Liver (tissue), 9 donors: ENCODE data around the gene RELB. TPM values are rescaled to one million over a fixed set of nuclear protein-coding genes. Genes with fewer than 3 reads are reported as not detected.

Source experiments
- DNase-seq: peaks from one replicate; pipeline ENCODE4 v3.0.0-alpha.2; 2017; ENCODE audit warnings: low spot score
- H3K27ac ChIP-seq, 2 donors: one replicate each; pipeline ENCODE4 v1.7.0; 2013; ENCODE audit warnings: inconsistent platforms in 2 of 2, low read length in 2 of 2, control low read depth in 1 of 2, low read depth in 1 of 2, mild to moderate bottlenecking in 1 of 2
- H3K27me3 ChIP-seq, 4 donors: one replicate each; pipeline versions ENCODE4 v1.6.1 to v1.7.0; 2013; ENCODE audit warnings: low read length in 3 of 4, inconsistent platforms in 1 of 4, mild to moderate bottlenecking in 1 of 4, moderate library complexity in 1 of 4; ENCODE audit not compliant: control insufficient read depth in 4 of 4, insufficient read depth in 4 of 4
- H3K36me3 ChIP-seq, 4 donors: one replicate each; pipeline versions ENCODE4 v1.6.1 to v1.7.0; 2013; ENCODE audit warnings: low read length in 3 of 4, mild to moderate bottlenecking in 3 of 4, low read depth in 1 of 4, moderate library complexity in 1 of 4; ENCODE audit not compliant: control insufficient read depth in 4 of 4, insufficient read depth in 3 of 4
- H3K4me1 ChIP-seq, 4 donors: one replicate each; pipeline versions ENCODE4 v1.6.1 to v1.7.0; 2013; ENCODE audit warnings: low read length in 3 of 4, mild to moderate bottlenecking in 3 of 4, moderate library complexity in 1 of 4; ENCODE audit not compliant: control insufficient read depth in 4 of 4, insufficient read depth in 4 of 4
- H3K4me3 ChIP-seq, 3 donors: one replicate each; pipeline versions ENCODE4 v1.6.1 to v1.7.0; 2013; ENCODE audit warnings: low read length in 3 of 3, control low read depth in 1 of 3, low read depth in 1 of 3, mild to moderate bottlenecking in 1 of 3
- H3K9ac ChIP-seq, 2 donors: one replicate each; pipeline ENCODE4 v1.7.0; 2013; ENCODE audit warnings: low read length in 2 of 2, mild to moderate bottlenecking in 2 of 2, moderate library complexity in 2 of 2, control low read depth in 1 of 2, low read depth in 1 of 2
- H3K9me3 ChIP-seq, 4 donors: one replicate each; pipeline versions ENCODE4 v1.6.1 to v1.7.0; 2013; ENCODE audit warnings: low read length in 3 of 4; ENCODE audit not compliant: control insufficient read depth in 4 of 4
- CTCF ChIP-seq: fragments of 150-350 bp; IDR thresholded peaks from 2 replicates; pipeline ENCODE4 v1.5.1; 2017; ENCODE audit warnings: improper control_type of control experiment, low read depth, low read length; ENCODE audit not compliant: missing input control
- EGR1 ChIP-seq, 2 donors: IDR thresholded peaks; 2 replicates each; pipeline ENCODE4 v1.6.1; 2016 to 2018; ENCODE audit warnings: antibody characterized with exemption in 2 of 2, low read depth in 2 of 2
- FOXA2 ChIP-seq: IDR thresholded peaks from 2 replicates; pipeline ENCODE4 v1.6.1; 2016; ENCODE audit warnings: antibody characterized with exemption
- GABPA ChIP-seq, 2 donors: IDR thresholded peaks in 1 of 2; conservative IDR thresholded peaks in 1 of 2; 2 replicates each; pipeline ENCODE4 v1.6.1; 2016; ENCODE audit warnings: antibody characterized with exemption in 2 of 2, mild to moderate bottlenecking in 1 of 2, moderate library complexity in 1 of 2
- HNF4A ChIP-seq, 2 donors: conservative IDR thresholded peaks; 2 replicates each; pipeline ENCODE4 v1.6.1; 2016; ENCODE audit warnings: antibody characterized with exemption in 2 of 2, mild to moderate bottlenecking in 2 of 2
- HNF4G ChIP-seq: IDR thresholded peaks from 2 replicates; pipeline ENCODE4 v1.6.1; 2016; ENCODE audit warnings: antibody characterized with exemption
- JUND ChIP-seq, 2 donors: IDR thresholded peaks; 2 replicates each; pipeline ENCODE4 v1.6.1; 2016; ENCODE audit warnings: antibody characterized with exemption in 2 of 2
- MAX ChIP-seq: IDR thresholded peaks from 2 replicates; pipeline ENCODE4 v1.6.1; 2016; ENCODE audit warnings: antibody characterized with exemption
- RAD21 ChIP-seq, 2 donors: IDR thresholded peaks; 2 replicates each; pipeline ENCODE4 v1.6.1; 2016; ENCODE audit warnings: antibody characterized with exemption in 2 of 2, mild to moderate bottlenecking in 2 of 2
- REST ChIP-seq: IDR thresholded peaks from 2 replicates; pipeline ENCODE4 v1.6.1; 2016; ENCODE audit warnings: antibody characterized with exemption, mild to moderate bottlenecking
- TAF1 ChIP-seq: conservative IDR thresholded peaks from 2 replicates; pipeline ENCODE4 v1.6.1; 2016; ENCODE audit warnings: antibody characterized with exemption, mild to moderate bottlenecking
- YY1 ChIP-seq: IDR thresholded peaks from 2 replicates; pipeline ENCODE4 v1.6.1; 2016; ENCODE audit warnings: antibody characterized with exemption, mild to moderate bottlenecking
- ZBTB33 ChIP-seq: IDR thresholded peaks from 2 replicates; pipeline ENCODE4 v1.6.1; 2016; ENCODE audit warnings: antibody characterized with exemption
- WGBS: extraction: QIAGEN DNeasy Blood & Tissue Kit; methylation state at CpG from one replicate; pipeline ENCODE4 v1.1.7; 2013; 5-methylcytosine and 5-hydroxymethylcytosine counted together
- polyA plus RNA-seq, 2 donors: library from polyadenylated mRNA; stranded (reverse) in 1 of 2; unstranded in 1 of 2; fragments of 200-250 nt in 1 of 2; fragments of >200 nt in 1 of 2; fragmentation: Nextera tagmentation in 1 of 2; extraction: Ambion mirVana in 1 of 2; gene quantifications; one replicate each; pipeline versions ENCODE4 v1.2.1 to v1.2.3, GENCODE V29; 2013 to 2015
- total RNA-seq, 2 donors: library from RNA; depleted of rRNA; stranded (reverse); fragments of >200 nt; gene quantifications; one replicate each; pipeline ENCODE4 v1.2.3, GENCODE V29; 2014
- donor health status: healthy.
- donor health status: healthy.
- donor health status: healthy.
- donor health status: healthy.
- donor health status: healthy.

RELB gene
- total and polyA plus RNA-seq, 4 donors = 1.4 to 4.9 (median 2.6) TPM

- Histone ChIP-seq H3K27ac (no peak overlapping the region), H3K27me3 (no peaks in the 10 kb centered on the region)
- WGBS = 98% methylated on average over 2 of the region's 2 CpGs
Observed at GRCh38 chr19:45019187-45019586, 17.9 kb downstream of the RELB start.

More at GRCh38 chr19:45019187-45019586, 17.9 kb downstream of the RELB start:
- peaks cover 0 to 4% (median 1%) of the 10 kb centered on the region in 4 donors for H3K36me3 ChIP-seq
- DNase-seq = no peak
- H3K9ac ChIP-seq = no peak overlapping the region
- no peaks in the 10 kb centered on the region for H3K9me3 ChIP-seq
- peaks cover 0 to 8% (median 3%) of the 10 kb centered on the region in 4 donors for H3K4me1 ChIP-seq
- no peak overlapping the region for H3K4me3 ChIP-seq
- TF ChIP-seq FOXA2 = no peak
- no peak for TF ChIP-seq RAD21 (IDR thresholded peaks at IDR 0.05)
- no peak for TF ChIP-seq EGR1 (IDR thresholded peaks at IDR 0.05; ENCODE audit: low read depth in 2 of 2)
- TF ChIP-seq REST = no peak
- TF ChIP-seq HNF4A (conservative IDR thresholded peaks at IDR 0.05) = no peak
- no peak for TF ChIP-seq CTCF
- no peak for TF ChIP-seq ZBTB33
- no peak for TF ChIP-seq TAF1
- TF ChIP-seq MAX = no peak
- TF ChIP-seq JUND (IDR thresholded peaks at IDR 0.05) = no peak
- TF ChIP-seq YY1 = no peak
- no peak for TF ChIP-seq GABPA (IDR thresholded peaks at IDR 0.05 in 1 of 2, conservative IDR thresholded peaks at IDR 0.05 in 1 of 2)
- no peak for TF ChIP-seq HNF4G
